ENCODE measurements around the gene ERC2. TPM values are rescaled to one million over a fixed set of nuclear protein-coding genes. Genes with fewer than 3 reads are reported as not detected.

Gene ERC2
- total RNA-seq, 2 donors from 2014 or later = 0.21 to 0.30 TPM

GRCh38 chr3:55659701-55660100 is 808.6 kb downstream of the ERC2 start:
- intact Hi-C loops (cut with DNase I) = no loop called here
- H3K9me3 ChIP-seq = no peaks in the 10 kb centered on the region
- H3K27ac ChIP-seq = no peak overlapping the region
- H3K4me1 ChIP-seq = no peaks in the 10 kb centered on the region
- no peak overlapping the region for H3K4me3 ChIP-seq
- H3K36me3 ChIP-seq = no peaks in the 10 kb centered on the region
- TF ChIP-seq, protein P1, sequence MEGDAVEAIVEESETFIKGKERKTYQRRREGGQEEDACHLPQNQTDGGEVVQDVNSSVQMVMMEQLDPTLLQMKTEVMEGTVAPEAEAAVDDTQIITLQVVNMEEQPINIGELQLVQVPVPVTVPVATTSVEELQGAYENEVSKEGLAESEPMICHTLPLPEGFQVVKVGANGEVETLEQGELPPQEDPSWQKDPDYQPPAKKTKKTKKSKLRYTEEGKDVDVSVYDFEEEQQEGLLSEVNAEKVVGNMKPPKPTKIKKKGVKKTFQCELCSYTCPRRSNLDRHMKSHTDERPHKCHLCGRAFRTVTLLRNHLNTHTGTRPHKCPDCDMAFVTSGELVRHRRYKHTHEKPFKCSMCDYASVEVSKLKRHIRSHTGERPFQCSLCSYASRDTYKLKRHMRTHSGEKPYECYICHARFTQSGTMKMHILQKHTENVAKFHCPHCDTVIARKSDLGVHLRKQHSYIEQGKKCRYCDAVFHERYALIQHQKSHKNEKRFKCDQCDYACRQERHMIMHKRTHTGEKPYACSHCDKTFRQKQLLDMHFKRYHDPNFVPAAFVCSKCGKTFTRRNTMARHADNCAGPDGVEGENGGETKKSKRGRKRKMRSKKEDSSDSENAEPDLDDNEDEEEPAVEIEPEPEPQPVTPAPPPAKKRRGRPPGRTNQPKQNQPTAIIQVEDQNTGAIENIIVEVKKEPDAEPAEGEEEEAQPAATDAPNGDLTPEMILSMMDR (IDR thresholded peaks at IDR 0.05) = no peak
- no peak overlapping the region for H3K9ac ChIP-seq (ENCODE audit: low read depth in 2 of 2, low read length in 2 of 2)
- no peak for DNase-seq
- no peaks in the 10 kb centered on the region for H3K27me3 ChIP-seq

GRCh38 chr3:55658690-55659562 is 809.3 kb downstream of the ERC2 start:
- Histone ChIP-seq H3K36me3 (no peaks in the 10 kb centered on the region), H3K4me1 (no peaks in the 10 kb centered on the region), H3K27ac (no peak overlapping the region), H3K9me3 (no peaks in the 10 kb centered on the region), H3K9ac (ENCODE audit: low read depth in 2 of 2, low read length in 2 of 2) (no peak overlapping the region), H3K27me3 (no peaks in the 10 kb centered on the region), H3K4me3 (no peak overlapping the region)
- TF ChIP-seq, protein P1 (IDR thresholded peaks at IDR 0.05) = no peak
- intact Hi-C loops (cut with DNase I) = no loop called here
- DNase-seq = no peak

- Histone ChIP-seq H3K27ac (no peak overlapping the region), H3K27me3 (no peaks in the 10 kb centered on the region), H3K4me1 (no peaks in the 10 kb centered on the region), H3K36me3 (no peaks in the 10 kb centered on the region), H3K9ac (ENCODE audit: low read depth in 2 of 2, low read length in 2 of 2) (no peak overlapping the region), H3K9me3 (no peaks in the 10 kb centered on the region), H3K4me3 (no peak overlapping the region)
- intact Hi-C loops (cut with DNase I) = no loop called here
- TF ChIP-seq, protein P1 (IDR thresholded peaks at IDR 0.05) = no peak
- DNase-seq = no peak
Measured at GRCh38 chr3:55658270-55658669, 810.0 kb downstream of the ERC2 start.

DNA sequence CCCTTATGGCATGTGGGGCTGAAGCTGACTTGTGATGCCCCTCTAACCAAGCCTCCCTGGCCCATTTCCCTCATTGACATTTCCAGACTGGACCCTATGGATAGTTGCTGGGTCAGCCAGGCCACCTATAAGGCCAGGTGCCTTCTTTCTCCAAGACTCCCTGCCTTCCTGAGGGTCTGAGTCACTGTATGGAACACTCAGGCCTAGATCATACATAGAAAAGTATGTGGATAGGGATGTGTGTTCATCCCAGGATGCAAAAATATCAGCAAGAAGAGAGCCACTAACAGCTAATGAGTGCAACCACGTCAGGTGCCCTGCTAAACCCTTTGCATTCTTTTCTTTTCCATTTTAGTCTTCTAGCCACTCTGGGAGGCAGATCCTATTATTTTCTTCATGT is 812.7 kb downstream of the ERC2 start:
- DNase-seq = no peak
- intact Hi-C loops (cut with DNase I) = no loop called here
- H3K4me3 ChIP-seq = no peak overlapping the region
- no peak overlapping the region for H3K27ac ChIP-seq
- H3K9me3 ChIP-seq = no peaks in the 10 kb centered on the region
- TF ChIP-seq, protein P1 (IDR thresholded peaks at IDR 0.05) = no peak
- no peaks in the 10 kb centered on the region for H3K27me3 ChIP-seq
- H3K9ac ChIP-seq (ENCODE audit: low read depth in 2 of 2, low read length in 2 of 2) = no peak overlapping the region
- H3K36me3 ChIP-seq = no peaks in the 10 kb centered on the region
- H3K4me1 ChIP-seq = no peaks in the 10 kb centered on the region

- TF ChIP-seq, protein P1 (IDR thresholded peaks at IDR 0.05) = no peak
- intact Hi-C loops (cut with DNase I) = no loop called here
- H3K9ac ChIP-seq (ENCODE audit: low read depth in 2 of 2, low read length in 2 of 2) = no peak overlapping the region
- DNase-seq = no peak
- no peak overlapping the region for H3K4me3 ChIP-seq
- H3K27ac ChIP-seq = no peak overlapping the region
- no peaks in the 10 kb centered on the region for H3K36me3 ChIP-seq
- no peaks in the 10 kb centered on the region for H3K4me1 ChIP-seq
- no peaks in the 10 kb centered on the region for H3K27me3 ChIP-seq
- no peaks in the 10 kb centered on the region for H3K9me3 ChIP-seq
Measured at GRCh38 chr3:55654123-55654760, 814.0 kb downstream of the ERC2 start.
